GM23248 (cell line): ENCODE data around the gene LYVE1.

Experiments used
- EZH2 ChIP-seq: fragments of 200-600 bp; sonication (generic); IDR thresholded peaks from 2 replicates; pipeline ENCODE4 v1.6.1; 2018; ENCODE audit warnings: antibody characterized with exemption, mild to moderate bottlenecking; ENCODE audit not compliant: insufficient read depth, poor library complexity, severe bottlenecking
- EZH2phosphoT487 ChIP-seq: fragments of 200-600 bp; sonication (generic); IDR thresholded peaks from 2 replicates; pipeline ENCODE4 v1.6.1; 2018; ENCODE audit warnings: antibody characterized with exemption, moderate library complexity, mild to moderate bottlenecking, low read depth; ENCODE audit not compliant: insufficient read depth

DNA sequence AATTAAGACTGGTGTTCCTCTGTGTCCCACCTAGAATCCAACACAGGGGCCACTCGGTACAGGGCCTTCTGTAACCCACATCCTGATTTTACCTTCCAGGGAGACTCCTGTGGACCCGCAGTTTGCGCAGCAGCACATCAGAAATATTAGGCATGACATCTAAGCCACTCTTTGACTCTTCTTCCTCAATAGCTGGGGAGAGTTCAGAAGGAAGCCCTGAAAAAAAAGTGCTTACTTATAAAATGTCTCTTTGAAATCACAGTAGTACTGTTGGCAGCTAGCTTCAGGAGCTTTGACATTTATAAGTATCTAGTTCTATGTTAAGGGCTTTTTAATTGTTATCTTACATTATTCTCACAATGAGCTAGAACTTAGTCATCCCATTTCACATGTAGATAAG lies 41.2 kb upstream of the LYVE1 start:
- TF ChIP-seq EZH2phosphoT487 (no peak), EZH2 (no peak)
